Stimulated activated naive CD8-positive, alpha-beta T cell treated with anti-CD3 and anti-CD28 coated beads, Interleukin-15, amount 100 ng/mL, for 72 hours (primary cell): Measurements from ENCODE around the gene KCND3.

Experiments
- ATAC-seq: fragments of 150-1000 bp; cut with Tn5 transposase; 2 replicates; pipeline ENCODE4 v1.10.0; 2021; ENCODE audit warnings: mild to moderate bottlenecking, moderate library complexity
- DNase-seq, 2 donors: peaks; one replicate each; pipeline ENCODE4 v3.0.0; 2021 to 2022
- H3K27ac Mint-ChIP-seq, 2 donors: one replicate each; pipeline ENCODE4 v1.8.0; 2022; ENCODE audit warnings: mild to moderate bottlenecking in 2 of 2, mixed read lengths in 2 of 2, moderate library complexity in 2 of 2
- H3K27me3 Mint-ChIP-seq: one replicate; pipeline ENCODE4 v1.8.0; 2022; ENCODE audit warnings: mixed read lengths
- H3K4me1 Mint-ChIP-seq: one replicate; pipeline ENCODE4 v1.8.0; 2022; ENCODE audit warnings: mild to moderate bottlenecking, mixed read lengths
- H3K4me3 Mint-ChIP-seq, 2 donors: one replicate each; pipeline ENCODE4 v1.8.0; 2022; ENCODE audit warnings: mild to moderate bottlenecking in 2 of 2, mixed read lengths in 2 of 2, moderate library complexity in 1 of 2
- H3K9me3 Mint-ChIP-seq, 2 donors: one replicate each; pipeline ENCODE4 v1.8.0; 2022; ENCODE audit warnings: mixed read lengths in 2 of 2

KCND3 gene

DNA sequence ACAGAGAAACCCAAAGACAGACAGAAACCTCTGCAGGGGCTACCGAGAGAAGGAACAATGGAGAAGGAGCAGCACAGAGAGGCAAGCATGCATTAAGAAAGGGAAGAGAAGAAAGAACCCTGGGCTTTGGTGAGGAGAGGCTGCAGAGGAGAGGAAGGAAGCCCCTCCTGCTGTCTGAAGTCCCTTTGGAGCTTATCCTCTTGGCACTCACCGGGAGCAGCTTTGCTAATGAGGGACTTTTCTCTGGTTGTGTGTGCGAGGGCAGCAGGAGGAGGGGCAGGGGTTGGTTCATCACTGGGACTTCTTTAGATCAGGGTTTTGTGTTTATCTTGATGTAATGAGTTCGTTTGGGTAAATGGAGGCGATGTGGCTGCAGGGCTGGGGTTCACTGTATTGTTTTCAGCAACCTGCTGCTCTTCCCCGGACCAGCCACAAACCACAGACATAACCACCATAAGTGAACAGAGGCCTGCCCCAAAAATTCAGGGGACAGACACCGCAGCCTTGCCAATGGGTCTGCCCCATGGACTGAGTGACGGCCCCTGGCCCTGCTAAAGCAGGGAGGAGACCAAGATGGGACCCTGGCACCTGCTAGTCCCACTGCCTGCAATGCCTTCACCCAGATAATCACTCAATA lies 100.6 kb downstream of the KCND3 start:
- H3K4me1 Mint-ChIP-seq, result peaks cover 13% of the 10 kb centered on the region
- H3K27me3 Mint-ChIP-seq, result no peaks in the 10 kb centered on the region
- ATAC-seq (no peak), DNase-seq (no peak)
- H3K9me3 Mint-ChIP-seq, result no peaks in the 10 kb centered on the region
- H3K27ac Mint-ChIP-seq, result peak overlapping the region in 1 of 2 donors; percentile 37
- no peak overlapping the region for H3K4me3 Mint-ChIP-seq

- Mint-ChIP-seq H3K4me1 (peaks cover 13% of the 10 kb centered on the region), H3K27me3 (no peaks in the 10 kb centered on the region), H3K4me3 (no peak overlapping the region), H3K9me3 (no peaks in the 10 kb centered on the region), H3K27ac (no peak overlapping the region)
- no peak for ATAC-seq
- DNase-seq, result no peak
These were observed 101.6 kb downstream of the KCND3 start for GRCh38 chr1:111887875-111888274.

DNA sequence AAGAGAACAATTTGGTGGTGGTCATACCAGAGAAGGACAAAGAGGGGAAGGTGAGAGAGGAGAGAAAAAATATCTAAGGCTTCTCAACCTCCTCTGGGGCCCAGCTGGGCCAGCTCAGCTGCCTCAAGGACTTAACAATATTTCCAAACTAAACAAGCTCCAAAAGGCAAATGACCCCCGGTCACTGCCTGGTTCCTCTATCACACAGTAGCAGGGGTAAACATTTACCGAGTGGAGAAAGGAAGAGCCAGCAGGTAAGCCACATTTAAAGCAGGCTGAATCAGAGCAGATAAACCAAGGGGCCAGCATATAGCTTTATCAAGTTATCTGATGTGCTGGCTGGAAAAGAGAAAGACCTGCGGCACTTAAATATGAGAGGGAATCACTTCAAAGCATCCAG lies 102.1 kb downstream of the KCND3 start:
- H3K4me3 Mint-ChIP-seq, result no peak overlapping the region
- H3K27me3 Mint-ChIP-seq, result peaks cover 3% of the 10 kb centered on the region
- no peaks in the 10 kb centered on the region for H3K9me3 Mint-ChIP-seq
- ATAC-seq (no peak), DNase-seq (no peak)
- H3K27ac Mint-ChIP-seq, result no peak overlapping the region
- peaks cover 13% of the 10 kb centered on the region for H3K4me1 Mint-ChIP-seq

DNA sequence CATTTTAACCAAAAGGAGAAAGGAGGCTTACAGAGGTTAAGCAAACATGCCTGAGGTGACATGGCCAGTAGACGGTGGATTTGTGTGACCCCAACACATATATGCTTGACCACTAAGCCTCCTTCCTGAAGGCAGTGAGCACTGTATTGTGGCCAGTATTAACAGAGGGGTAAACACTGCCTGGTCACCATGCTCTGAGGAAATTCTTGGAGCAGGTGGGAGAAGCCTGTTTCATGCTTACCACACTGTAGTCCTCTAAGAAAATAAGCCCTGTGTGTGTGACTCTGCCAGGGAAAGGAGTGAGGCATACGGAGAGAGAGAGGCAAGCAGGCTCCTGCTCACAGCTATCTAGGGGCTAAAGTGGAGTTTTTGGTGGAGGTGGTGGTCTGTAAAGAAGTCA lies 102.7 kb downstream of the KCND3 start:
- Mint-ChIP-seq H3K9me3 (no peaks in the 10 kb centered on the region), H3K27me3 (peaks cover 9% of the 10 kb centered on the region), H3K27ac (no peak overlapping the region), H3K4me3 (no peak overlapping the region), H3K4me1 (peaks cover 13% of the 10 kb centered on the region)
- no peak for DNase-seq
- no peak for ATAC-seq

GRCh38 chr1:111884772-111885443 lies 104.6 kb downstream of the KCND3 start:
- ATAC-seq, result no peak
- Mint-ChIP-seq H3K9me3 (no peaks in the 10 kb centered on the region), H3K27me3 (peaks cover 26% of the 10 kb centered on the region), H3K27ac (no peak overlapping the region), H3K4me1 (peaks cover 13% of the 10 kb centered on the region), H3K4me3 (no peak overlapping the region)
- no peak for DNase-seq

- H3K27me3 Mint-ChIP-seq, result peaks cover 26% of the 10 kb centered on the region
- no peak overlapping the region for H3K27ac Mint-ChIP-seq
- H3K9me3 Mint-ChIP-seq, result no peaks in the 10 kb centered on the region
- peaks cover 3% of the 10 kb centered on the region for H3K4me1 Mint-ChIP-seq
- DNase-seq (no peak), ATAC-seq (no peak)
- no peak overlapping the region for H3K4me3 Mint-ChIP-seq
These were observed 106.4 kb downstream of the KCND3 start for GRCh38 chr1:111882986-111883560.

- DNase-seq, result no peak
- Mint-ChIP-seq H3K27ac (no peak overlapping the region), H3K4me3 (no peak overlapping the region), H3K9me3 (no peaks in the 10 kb centered on the region), H3K27me3 (peaks cover 28% of the 10 kb centered on the region), H3K4me1 (no peaks in the 10 kb centered on the region)
- no peak for ATAC-seq
These were observed 106.9 kb downstream of the KCND3 start for GRCh38 chr1:111882559-111882958.

DNA sequence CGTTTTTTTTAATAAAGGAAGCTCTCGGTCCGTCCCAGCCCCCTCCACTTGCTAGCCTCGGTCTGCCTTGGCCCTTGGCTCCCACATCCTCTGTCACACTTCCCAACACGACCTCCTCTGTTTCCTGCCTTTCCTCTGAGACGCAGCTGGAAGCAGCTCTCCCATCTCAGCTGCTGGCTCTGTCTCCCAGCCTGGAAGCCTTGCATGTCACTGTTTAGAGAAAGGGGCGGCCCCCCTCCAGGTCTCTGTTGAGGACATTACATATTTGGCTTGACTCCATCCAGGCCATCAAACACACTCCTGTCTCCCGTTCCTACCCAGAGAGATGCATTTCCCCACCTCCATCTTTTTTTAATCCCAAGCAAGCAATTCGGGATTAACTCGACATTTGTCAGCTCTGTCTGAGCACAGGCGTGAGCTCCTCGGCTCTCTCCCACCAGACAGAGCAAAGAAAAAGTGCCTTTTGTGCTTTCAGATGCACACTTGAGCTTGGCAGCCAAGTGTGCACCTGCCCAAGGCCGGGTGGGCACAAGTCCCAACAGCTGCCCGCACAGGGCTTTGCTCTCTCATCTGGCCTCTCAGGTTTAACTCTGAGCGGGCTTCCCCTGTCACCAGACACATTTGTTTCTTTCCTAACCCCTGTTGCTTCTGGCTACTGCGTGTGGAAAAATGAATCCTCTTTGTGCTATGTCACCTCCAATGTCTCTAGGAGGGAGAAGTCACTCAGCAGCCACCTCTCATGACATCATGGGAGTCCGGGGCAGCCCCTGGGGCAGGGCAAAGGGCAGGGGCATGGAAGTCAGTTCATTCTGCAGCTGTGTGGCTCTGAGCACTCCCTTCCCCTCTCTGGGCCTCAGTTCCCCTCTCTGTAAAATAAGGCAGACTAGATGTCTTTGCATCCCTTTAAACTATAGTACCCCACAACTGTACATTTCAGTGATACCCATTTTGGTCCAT lies 108.3 kb downstream of the KCND3 start:
- DNase-seq (no peak), ATAC-seq (no peak)
- no peaks in the 10 kb centered on the region for H3K9me3 Mint-ChIP-seq
- peak overlapping the region in 1 of 2 donors; percentile 43 for H3K27ac Mint-ChIP-seq
- H3K4me3 Mint-ChIP-seq, result no peak overlapping the region
- no peaks in the 10 kb centered on the region for H3K4me1 Mint-ChIP-seq
- peaks cover 35% of the 10 kb centered on the region for H3K27me3 Mint-ChIP-seq

DNA sequence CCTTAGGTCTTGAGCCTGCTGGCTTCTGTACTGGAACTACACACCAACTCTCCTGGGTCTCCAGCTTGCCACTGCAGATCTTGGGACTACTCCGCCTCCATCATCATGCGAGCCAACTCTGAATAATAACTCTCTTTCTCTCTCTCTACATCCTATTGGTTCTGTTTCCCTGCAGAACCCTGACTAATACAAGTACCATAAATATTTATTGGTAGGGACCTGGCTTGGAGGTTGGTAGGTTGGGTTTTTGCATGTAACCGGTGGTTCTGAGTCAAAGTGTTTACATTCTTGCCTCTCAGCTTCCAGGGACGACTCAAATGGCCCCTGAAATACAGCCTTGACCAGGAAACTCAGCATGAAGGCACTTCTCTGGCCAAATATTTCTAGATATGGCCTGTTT lies 110.4 kb downstream of the KCND3 start:
- no peak for DNase-seq
- Mint-ChIP-seq H3K27me3 (peaks cover 35% of the 10 kb centered on the region), H3K4me3 (no peak overlapping the region), H3K9me3 (no peaks in the 10 kb centered on the region), H3K27ac (no peak overlapping the region), H3K4me1 (no peaks in the 10 kb centered on the region)
- no peak for ATAC-seq

DNA sequence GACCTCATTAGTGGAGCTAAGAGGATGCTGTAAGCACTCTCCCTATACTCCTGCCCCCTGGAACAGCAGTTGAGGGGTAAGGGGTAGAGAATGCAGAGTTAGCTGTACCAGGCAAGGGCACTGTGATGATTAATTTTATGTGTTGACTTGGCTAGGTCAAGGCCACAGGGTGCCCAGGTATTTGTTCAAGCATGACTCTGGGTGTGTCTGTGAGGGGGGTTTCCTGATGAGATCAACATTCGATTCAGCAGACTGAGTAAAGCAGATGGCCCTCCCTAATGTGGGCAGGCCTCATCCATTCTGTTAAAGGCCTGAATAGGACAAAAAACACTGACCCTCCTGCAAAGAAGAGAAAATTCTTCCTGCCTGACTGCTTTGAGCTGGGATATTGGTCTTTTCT lies 110.8 kb downstream of the KCND3 start:
- no peak for DNase-seq
- Mint-ChIP-seq H3K9me3 (no peaks in the 10 kb centered on the region), H3K27ac (no peak overlapping the region), H3K27me3 (peaks cover 35% of the 10 kb centered on the region), H3K4me3 (no peak overlapping the region), H3K4me1 (no peaks in the 10 kb centered on the region)
- peak; percentile 45 for ATAC-seq

DNA sequence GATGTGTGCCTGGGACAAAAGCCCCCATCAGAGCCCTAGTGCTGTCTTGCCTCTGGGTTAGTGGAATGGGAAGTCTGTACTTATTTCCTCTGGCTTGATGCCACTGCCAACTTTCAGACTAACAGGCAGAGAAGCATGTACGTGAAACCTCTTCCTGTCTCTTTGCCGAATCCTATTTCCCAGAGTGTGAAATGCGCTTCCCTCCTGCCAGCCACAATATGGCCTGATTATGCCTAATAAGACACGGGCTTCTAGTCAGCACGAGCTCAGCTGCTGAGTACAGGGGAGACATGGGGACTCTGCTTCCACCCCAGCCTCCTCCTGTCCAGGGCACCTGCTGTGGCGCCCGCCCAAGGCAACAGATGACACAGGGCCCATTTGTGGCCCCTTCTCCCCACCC lies 111.4 kb downstream of the KCND3 start:
- DNase-seq, result no peak
- ATAC-seq, result no peak
- H3K4me3 Mint-ChIP-seq, result no peak overlapping the region
- peaks cover 35% of the 10 kb centered on the region for H3K27me3 Mint-ChIP-seq
- no peaks in the 10 kb centered on the region for H3K4me1 Mint-ChIP-seq
- no peak overlapping the region for H3K27ac Mint-ChIP-seq
- no peaks in the 10 kb centered on the region for H3K9me3 Mint-ChIP-seq

- no peak for DNase-seq
- H3K27me3 Mint-ChIP-seq, result peaks cover 25% of the 10 kb centered on the region
- H3K4me1 Mint-ChIP-seq, result no peaks in the 10 kb centered on the region
- ATAC-seq, result no peak
- no peak overlapping the region for H3K27ac Mint-ChIP-seq
- no peaks in the 10 kb centered on the region for H3K9me3 Mint-ChIP-seq
- H3K4me3 Mint-ChIP-seq, result no peak overlapping the region
These were observed 112.8 kb downstream of the KCND3 start for GRCh38 chr1:111876631-111877030.

DNA sequence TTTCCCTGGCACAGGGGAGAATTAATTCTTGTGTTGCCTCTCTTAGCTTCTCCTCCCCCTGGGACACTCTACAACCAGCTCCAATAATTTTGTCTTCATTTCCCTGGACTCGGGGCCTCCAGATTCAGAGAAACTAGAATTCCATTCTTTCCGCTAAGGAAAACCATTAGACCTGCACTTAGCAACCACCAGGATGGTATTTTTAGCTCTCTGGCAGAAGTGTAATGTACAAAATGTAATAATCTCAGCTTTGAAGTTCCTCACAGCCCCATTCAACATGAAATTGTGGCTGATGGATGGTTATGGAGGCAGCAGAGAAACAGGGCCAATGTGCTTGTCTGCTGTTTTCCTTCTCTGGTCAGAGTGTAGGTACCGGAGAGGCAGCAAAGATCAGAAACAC lies 113.8 kb downstream of the KCND3 start:
- DNase-seq (no peak), ATAC-seq (no peak)
- no peak overlapping the region for H3K4me3 Mint-ChIP-seq
- H3K27me3 Mint-ChIP-seq, result peaks cover 15% of the 10 kb centered on the region
- H3K27ac Mint-ChIP-seq, result no peak overlapping the region
- H3K9me3 Mint-ChIP-seq, result no peaks in the 10 kb centered on the region
- H3K4me1 Mint-ChIP-seq, result no peaks in the 10 kb centered on the region

GRCh38 chr1:111873460-111874030 lies 115.9 kb downstream of the KCND3 start:
- Mint-ChIP-seq H3K27me3 (peaks cover 8% of the 10 kb centered on the region), H3K9me3 (no peaks in the 10 kb centered on the region), H3K27ac (no peak overlapping the region), H3K4me1 (no peaks in the 10 kb centered on the region), H3K4me3 (no peak overlapping the region)
- DNase-seq (no peak), ATAC-seq (no peak)

DNA sequence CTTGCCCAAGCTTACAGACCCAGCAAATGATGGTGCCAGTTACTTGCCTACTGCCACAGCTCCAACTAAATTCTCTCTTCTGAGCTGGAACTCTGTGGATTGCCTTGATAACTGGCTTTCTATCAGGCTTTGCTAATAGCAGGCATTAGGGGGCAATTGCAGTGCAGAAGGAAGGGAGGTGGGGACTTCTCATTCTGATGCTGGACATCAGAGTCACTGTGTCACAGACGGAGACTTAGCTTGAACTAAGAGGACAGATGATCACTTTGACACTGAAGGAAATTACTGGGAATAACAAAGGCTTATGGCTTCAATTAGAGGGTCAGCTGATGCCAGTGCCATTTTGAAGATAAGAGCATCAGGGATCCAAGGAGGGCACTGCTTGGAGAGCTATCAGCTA lies 119.3 kb downstream of the KCND3 start:
- Mint-ChIP-seq H3K4me3 (no peak overlapping the region), H3K27me3 (no peaks in the 10 kb centered on the region), H3K9me3 (no peaks in the 10 kb centered on the region), H3K4me1 (no peaks in the 10 kb centered on the region), H3K27ac (no peak overlapping the region)
- no peak for ATAC-seq
- DNase-seq, result no peak
